Stimulated activated CD8-positive, alpha-beta memory T cell treated with anti-CD3 and anti-CD28 coated beads, Interleukin-7, amount 100 ng/mL, for 24 hours (primary cell): ENCODE data around the gene SLC37A2.
"Not testable (repeated sequence)": the region's sequence is repeated elsewhere in the genome, so short reads cannot be mapped to it uniquely, and the experiment has no call there.

Experiments used
- DNase-seq: peaks from one replicate; pipeline ENCODE4 v3.0.0-alpha.2; 2020; ENCODE audit warnings: low read depth

SLC37A2 gene

DNA sequence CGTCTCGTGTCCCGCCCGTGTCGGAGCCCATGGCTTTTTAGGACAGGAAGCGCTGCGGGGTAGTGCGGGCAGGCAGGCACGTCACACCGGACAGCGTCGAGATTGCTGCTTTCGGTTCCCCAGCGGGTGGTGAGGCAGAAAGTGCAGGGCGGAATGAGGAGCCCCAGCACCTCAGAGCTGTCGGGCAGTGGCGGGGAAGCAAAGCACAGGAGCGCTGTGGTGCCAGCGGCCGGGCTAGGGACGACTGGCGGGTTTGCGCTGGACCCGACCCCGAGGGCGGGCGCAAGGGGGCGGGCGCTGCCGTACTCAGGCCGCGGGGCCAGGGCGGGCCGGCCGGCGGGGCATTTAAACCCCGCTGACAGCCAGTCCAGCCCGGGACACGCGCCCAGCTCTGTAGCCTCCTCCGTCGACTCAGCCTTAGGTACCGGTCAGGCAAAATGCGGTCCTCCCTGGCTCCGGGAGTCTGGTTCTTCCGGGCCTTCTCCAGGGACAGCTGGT, at the start of gene SLC37A2:
Gene SLC37A2, plus strand, starts transcription at position 375 of the 498 bp plus-strand sequence. Its CDS starts 63 bp downstream, at position 438.
- no peak for DNase-seq

DNA sequence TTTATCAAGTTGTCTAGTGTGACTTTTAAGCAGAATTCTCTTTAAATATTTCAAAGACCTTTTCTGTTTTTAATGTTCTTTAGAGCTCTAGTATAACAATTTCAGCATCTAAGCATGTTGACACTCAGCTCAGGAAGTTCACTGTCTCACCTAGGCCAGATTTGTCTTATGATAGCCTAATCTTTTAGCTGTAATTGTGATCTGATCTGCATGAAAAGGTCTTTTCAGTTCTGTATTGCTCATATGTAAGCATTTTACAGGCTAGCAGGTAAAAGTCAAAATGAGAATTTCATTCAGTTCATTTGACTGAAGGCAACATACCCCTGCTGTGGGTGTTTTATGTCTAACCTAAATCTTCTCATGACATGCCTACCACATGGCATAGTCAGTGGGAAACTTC, 46.7 kb upstream of the SLC37A2 start:
- DNase-seq = no peak

DNA sequence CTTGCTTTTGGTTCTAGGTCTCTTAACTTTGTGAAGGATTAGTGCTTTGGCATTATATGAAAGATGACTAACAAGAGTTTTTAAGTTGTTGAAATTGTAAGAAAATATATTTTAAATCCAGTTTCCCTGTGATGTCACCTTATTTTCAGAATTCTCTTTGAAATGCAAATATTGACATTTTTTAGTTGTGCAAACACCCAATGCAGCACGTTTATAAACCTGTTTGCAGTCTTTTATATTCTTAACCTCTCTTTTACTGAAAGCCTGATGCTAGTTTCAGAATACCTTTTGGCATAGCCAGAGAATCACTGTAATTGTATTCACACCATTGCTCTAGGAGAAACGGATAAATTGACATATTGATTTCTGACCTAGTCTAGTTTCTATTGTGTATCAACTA, 42.8 kb upstream of the SLC37A2 start:
- DNase-seq = no peak

DNA sequence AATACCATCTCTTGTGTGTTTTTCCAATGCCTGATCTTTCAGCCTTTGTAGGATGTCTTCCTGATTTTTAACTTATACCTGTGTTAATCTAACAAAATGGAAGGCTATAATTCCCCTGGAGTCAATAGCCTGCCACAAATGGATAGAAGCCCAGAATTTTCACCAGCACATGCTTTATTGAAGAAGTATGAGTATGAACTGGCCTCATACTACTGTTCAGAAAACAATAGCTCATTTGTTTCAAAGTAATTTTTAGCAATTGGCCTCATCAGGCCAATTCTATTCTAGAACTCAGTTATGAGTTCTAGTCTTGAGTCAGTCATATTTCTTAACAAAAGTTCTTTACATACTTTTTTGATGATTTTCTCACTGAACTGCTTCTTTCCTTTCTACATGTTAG, 40.6 kb upstream of the SLC37A2 start:
- DNase-seq = no peak

DNA sequence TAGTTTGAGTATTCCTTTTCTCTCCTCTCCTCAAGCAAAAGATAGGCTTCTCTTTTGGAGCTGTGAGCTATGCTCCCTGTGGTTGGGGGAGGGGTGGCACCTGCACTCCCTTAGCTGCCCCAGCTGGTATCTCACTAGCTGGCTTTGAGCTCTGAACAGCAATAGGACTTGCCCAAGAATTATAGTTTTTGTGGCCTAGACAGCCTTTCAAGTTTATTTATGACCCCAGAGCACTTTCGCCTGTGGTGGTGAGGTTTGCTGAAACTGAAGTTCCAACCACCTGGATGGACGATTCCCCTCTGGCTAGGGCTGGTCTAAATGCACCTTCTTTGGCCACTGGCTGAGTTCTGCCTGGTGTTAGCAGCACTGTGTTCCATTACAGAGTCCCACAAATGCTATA, 37.1 kb upstream of the SLC37A2 start:
- no peak for DNase-seq

DNA sequence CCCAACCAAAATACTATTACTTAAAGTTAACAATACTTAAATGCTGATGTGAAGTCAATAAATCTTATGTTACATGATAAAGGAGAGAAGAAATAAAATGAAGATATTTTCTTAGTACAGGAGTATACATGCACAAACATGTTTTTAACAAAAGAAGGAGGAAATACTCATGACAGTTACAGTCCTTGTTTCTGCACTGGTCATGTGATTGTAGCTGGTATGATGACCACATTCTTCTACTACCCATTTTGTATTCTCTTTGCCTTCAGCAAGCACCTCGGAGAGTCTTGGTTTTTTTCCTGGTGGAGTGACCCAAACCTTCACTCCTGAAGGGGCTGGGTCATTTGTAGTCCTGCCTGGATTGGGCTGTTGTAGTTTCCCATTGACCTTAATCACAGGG, 33.7 kb upstream of the SLC37A2 start:
- not testable (repeated sequence) for DNase-seq

DNA sequence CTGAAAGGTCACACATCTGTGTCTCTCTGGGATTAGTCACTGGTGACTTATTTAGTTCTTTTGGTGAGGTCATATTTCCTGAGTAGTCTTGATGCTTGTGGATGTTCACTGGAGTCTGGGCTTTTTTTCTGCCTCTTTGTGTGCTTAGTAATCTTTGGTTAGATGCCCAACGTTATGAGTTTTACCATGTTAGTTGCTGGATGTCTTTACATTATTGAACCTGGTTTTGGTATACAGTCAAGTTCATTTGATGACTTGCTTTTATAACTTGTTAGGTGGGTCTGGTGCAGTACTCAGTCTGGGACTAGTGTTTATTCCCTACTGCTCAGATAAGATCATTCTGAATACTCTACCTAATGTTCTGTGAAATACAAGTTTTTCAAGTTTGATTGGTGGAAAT, 26.2 kb upstream of the SLC37A2 start:
- no peak for DNase-seq

DNA sequence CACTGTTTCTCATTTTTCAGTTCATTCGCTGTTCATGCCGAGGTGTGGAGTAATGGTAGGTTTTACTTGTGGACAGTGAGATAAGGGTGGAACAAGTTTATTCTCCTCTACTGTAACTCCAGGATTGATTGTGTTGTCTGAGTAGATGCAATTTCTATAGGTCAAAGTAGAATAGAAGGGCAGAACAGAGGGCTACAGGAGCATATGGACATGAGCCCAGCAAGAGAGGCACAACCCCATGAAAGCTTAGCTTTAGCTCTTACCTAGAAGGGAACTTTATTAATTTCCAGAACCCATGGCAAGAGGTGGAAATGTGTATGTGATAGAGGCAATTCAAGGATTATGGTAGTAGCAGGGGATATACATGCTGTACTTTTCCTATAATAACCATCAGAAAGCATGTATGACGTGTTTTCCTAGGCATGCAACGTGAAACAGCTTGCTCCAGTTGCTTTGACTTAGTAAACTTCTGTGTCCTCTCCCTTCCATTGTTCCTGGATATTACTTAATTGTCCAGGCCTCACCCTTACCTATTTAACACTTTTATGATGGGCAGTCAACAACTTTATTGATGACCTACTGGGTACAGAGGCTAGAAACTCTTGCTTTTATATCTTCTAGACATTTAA, 13.8 kb upstream of the SLC37A2 start:
- DNase-seq = no peak

DNA sequence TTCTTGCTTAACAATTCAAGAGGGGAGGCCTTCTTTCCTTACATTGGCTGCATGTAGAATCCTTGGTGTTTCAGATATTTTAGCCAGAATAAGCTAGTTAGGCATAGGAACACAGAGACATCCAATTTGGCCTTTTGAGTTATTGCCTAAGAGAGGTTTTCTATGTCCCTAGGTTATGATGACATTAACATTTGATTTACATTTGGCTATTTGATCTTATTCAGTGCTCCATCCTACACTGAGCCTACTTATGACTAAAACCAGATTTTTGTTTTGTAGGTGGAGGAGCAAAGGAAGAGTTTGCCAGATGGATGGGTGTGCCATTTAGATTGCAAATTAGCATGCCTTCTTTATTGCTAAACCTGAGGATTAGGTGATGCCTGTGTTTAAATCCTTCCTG, 11.1 kb upstream of the SLC37A2 start:
- no peak for DNase-seq

DNA sequence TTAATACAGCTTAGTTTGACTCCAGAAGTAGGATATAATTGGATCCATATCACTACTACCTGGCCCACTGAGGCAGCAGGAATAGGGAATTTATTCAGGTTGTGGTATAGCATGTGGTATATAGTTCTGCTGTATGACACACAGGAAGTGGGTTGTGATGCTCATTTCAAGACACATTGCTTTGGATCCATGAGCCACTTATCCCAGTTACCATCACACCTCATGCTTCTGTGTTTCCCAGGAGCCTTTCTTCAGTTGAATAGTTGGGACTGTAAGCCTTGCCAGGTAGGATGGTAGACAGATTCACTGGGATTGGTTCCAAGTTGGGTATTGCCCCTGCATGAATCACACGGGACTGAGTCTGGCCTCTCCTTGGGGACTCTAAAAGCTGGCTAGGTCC, 9.9 kb upstream of the SLC37A2 start:
- DNase-seq = no peak

DNA sequence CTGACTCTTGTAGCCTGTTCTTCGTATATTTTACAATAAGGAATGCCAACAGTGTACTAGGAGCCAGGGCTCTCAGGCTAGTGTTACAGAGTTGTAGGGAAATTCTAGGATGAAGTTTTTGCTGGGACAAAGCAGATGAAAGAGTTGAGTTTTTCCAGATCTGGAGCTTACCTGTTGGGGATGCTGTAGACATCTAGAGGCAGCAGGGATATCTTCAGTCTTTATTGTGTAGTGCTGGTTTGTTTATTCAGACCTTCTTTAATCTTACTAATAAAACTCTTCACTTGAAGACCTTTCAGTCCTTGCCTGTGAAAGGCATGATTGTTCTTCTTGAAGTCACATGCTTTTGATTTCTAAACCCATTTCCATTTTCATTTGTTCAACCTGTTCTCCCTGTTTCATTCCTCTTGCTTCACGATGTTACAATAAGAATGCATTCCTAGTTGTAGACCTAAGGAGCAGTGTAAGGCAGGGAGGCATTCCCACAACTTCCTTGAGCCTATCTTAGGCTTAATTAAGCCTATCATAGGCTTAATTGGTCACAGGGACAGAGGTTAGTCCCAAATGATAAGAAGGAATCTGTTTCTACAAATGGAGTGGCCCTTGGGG, 7.9 kb upstream of the SLC37A2 start:
- DNase-seq = no peak

DNA sequence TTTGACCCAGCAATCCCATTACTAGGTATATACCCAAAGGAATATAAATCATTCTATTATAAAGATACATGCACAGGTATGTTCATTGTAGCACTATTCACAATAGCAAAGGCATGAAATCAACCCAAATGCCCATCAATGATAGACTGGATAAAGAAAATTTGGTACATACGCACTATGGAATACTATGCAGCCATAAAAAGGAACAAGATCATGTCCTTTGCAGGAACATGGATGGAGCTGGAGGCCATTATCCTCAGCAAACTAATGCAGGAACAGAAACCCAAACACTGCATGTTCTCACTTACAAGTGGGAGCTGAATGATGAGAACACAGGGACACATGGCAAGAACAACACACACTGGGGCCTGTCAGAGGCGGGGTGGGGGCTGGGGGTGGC, 7.0 kb upstream of the SLC37A2 start:
- DNase-seq = not testable (repeated sequence)

DNA sequence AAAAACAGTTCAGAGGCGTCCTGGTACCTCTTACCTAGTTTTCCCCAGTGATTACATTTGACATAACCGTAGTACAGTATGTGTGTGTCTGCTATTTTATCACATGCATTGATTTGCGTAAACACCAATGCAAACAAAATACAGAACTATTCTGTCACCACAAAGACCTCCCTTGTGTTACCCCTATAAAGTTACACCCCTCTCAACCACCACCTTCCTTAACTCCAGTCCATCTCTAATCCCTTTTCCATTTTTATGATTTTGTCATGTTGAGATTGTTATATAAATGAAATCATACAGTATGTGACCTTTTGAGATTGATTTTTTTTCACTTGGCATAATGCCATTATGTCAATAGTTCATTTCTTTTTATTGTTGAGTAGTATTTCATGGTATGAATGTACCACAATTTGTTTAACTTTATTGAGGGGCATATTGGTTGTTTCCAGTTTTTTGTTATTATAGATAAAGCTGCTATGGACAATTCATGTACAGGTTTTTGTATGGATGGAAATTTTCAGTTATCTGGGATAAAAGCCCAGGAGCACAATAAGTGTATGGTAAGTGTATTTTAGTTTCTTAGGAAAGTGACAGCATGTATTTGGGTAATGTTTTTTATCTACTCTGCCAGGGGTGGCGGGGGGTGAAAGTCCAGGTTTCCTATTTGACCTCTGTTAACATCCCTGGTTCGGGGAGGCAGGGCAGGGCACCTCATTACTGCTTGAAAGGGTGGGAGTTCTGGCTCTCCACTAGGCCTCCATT, 6.0 kb upstream of the SLC37A2 start:
- DNase-seq = no peak

DNA sequence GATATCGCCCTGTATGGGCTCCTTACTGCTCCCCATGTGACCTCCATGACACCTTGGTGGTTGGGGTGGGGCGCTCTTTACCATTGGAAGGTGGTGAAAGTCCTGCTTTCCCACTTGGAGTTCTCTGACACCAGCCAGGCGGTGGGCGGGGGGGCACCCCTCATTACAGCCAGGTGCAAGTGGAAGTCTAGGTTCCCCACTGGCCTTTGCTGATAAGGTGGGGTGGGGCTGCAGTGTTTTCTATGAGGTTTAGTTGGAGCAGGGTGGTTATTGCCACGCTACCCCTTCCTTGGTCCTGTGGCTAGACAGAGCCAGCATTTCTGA, 5.5 kb upstream of the SLC37A2 start:
- DNase-seq = no peak

DNA sequence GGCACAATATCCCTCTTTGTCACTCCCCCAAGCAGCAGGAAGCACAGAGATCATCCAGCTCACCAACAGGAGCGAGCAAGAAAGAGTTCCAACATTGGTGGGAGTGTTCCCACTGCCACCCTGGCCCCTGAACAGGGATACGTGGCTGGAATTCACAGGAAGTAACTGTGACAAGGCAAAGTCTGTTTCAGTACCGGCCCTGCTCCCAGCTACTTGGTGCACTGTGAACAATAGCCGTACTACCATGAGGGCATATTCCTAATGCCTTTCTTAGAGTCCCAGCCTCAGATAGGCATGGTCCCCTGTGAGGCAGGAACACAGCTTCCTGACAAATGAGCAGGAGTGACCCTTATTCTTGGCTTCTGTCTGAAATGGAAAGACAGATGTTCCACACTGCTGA, 1.8 kb upstream of the SLC37A2 start:
- no peak for DNase-seq

DNA sequence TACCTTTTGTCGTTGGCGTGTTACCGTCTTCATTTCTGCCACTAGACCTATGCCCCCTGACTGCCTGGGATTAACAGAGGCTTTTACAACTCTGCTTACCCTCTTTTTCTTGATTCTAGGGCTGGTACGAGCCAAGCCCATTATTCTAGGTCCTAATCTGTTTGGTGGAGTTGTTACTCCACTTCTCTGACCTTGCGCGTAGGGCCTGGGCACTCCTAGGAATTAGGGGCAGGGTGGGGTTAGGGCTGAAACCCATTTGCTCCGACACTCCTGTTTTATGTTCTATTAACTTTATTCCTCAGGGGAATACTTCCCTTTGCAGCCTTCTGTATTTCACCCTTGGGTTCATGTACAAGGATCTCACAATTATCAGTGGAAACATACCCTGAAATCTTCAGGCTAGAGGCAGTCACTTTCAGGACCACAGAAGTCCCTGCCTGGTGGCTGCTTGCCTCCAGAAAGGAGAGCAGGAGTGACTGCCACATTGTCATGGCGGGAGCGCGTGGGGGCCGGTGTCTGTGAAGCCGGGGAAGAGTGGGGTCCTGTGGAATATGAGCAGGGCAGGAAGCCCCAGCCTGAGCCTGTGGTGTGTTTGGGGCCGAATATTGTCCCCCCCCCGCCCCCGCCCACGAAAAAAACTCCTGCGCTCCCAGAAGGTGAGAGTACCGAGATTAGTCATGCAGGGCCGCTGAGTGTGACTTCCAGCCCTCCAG, 731 bp upstream of the SLC37A2 start:
- no peak for DNase-seq

DNA sequence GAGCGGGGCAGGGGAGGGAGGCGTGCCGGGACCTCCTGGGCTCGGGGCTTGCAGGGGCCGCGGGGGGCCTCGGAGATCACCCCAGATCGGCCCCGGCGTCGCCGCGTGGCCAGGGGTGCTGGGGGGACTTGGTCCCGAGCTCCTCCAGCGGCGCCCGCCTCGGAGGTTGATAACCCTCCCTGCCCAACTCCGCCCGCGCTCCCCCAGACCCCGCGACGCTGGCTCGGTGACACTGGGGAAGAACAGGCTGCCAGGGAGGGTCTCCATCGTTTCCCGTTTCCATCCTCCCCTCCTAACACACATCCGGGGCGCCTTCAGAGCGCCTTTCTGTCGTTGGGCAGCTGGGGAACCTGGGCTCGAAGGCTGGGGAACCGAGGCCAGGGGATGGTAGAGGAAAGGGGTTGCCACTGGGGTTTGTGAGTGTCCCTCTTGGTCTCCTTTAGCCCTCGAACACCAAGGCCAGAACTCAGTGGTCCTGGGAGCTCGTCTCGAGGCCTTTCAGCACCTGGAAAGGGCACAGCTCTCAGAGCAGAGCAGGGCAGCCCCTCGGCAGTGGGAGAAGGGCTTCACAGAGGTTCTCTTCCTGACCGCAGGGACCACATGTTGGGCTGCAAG, 431 bp downstream of the SLC37A2 start:
- DNase-seq = no peak

DNA sequence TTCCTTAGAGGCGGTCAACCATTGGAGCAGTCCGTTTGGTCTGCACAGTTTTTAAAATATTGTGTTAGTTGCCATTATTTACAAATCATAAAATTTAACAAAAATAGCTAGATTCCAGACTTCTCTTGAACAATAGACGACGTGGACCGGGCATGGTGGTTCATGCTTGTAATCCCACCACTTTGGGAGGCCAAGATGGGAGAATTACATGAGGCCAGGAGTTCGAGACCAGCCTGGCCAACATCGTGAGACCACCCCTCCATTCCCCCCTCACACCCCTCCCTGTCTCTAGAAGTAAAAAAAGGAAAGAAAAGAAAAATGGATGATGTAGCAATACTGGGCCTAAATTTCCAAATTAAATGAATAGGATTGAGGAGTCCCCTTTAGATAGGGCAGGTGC, 965 bp downstream of the SLC37A2 start:
- DNase-seq = no peak

DNA sequence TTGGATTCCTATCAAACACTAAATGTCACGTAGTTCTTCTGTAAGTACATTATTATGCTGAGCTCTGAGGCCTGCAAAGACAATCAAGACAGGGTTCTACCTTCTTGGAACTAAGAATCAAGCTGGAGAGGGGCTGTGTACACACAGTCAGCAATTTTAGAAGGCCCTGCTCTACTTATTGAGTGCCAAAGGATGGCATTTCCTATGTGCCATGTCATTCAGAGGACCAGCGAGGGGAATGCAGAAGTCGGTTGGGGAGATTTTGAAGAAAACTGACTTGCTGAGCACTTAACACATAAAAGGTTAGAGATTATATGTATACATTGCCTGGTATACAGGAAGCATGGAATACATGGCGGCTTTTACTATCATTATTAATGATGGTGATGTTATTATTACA, 5.3 kb downstream of the SLC37A2 start:
- DNase-seq = no peak

DNA sequence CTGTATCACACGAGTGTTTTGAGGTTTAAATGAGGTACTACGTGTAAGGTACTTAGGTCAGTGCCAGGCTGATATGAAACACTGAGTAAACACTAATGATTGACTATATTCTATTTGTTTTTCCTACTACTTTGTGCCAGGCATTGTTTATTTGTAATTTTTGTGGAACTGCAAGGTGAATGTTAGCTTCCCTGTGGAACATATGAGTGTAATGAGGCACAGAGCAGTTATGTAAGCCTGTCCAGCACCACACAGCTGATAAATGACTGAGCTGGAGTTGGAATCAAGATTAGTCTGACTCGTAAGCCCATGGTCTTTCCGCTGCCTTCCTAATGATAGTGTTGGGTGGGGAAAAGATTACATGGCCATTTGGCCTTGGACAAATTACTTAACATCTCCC, 5.9 kb downstream of the SLC37A2 start:
- no peak for DNase-seq

DNA sequence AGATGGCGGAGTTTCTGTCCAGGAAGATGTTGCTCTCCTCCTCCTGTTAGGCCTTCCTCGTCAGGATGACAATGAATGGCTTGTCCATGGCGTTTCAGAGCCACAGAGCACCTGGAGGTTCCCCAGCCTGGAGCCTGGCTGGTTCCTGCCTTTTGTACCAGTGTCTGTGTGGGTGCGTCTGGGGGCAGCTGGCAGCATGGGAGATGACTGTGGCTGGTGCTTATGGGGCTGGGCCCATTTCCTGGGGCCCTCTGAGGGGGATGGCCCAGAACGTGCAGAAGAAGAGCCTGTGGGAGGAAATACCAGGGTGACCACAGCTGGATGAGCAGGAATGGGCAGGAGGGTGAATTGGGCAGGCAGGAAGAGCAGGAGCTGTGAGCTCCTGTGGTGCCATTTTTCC, 6.7 kb downstream of the SLC37A2 start:
- no peak for DNase-seq

DNA sequence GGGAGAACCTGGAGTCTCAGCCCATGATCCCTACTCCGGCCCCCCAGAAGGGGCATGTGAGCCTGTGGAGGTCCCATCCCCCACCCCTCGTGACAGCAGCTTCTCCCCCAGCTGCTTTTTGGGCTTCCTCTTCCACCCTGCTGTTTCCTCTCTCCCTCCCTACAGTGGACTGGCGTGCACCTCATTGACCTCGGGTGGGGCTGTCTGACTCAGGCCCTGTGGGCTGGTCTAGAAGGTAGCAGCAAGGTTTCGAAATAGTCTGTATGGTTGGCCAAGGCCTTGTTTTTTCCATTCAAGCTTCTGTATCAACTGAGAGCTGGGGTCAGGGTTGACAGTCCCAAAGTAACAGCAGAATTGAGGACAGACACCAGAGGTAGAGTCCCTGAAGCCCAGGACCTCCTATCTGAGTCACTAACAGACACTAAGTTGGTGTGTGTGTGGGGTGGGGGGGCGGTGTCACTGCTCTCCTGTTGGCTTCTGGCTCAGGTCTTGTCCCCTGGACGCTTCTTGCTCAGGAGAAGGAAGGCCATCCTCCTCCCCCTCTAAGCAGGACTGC, 7.7 kb downstream of the SLC37A2 start:
- no peak for DNase-seq
